OCI-LY3 (cell line): ENCODE data around the gene PPP2R5A.

Experiments used
- H2AFZ ChIP-seq: fragments of 200-600, 300-600 bp; shearing (Covaris generic); 2 replicates; pipeline ENCODE4 v1.6.0; 2014; ENCODE audit warnings: antibody characterized with exemption, low read depth, low read length
- H3K27ac ChIP-seq: fragments of 200-600, 300-600 bp; sonication (generic); 2 replicates; pipeline ENCODE4 v1.5.1; 2014; ENCODE audit warnings: mild to moderate bottlenecking, low read length, moderate library complexity, mixed read lengths
- H3K27me3 ChIP-seq: fragments of 200-600, 300-600 bp; sonication (generic); 2 replicates; pipeline ENCODE4 v1.6.1; 2014; ENCODE audit warnings: low read depth, low read length, mixed read lengths
- H3K36me3 ChIP-seq: fragments of 200-600, 300-600 bp; sonication (generic); replicated peaks from 2 replicates; pipeline ENCODE3; 2014; ENCODE audit warnings: low read depth, low read length, mixed read lengths
- H3K4me1 ChIP-seq: fragments of 300-600, 200-600 bp; sonication (generic); 2 replicates; pipeline ENCODE4 v1.6.1; 2014; ENCODE audit warnings: low read length, mixed read lengths
- H3K4me2 ChIP-seq: fragments of 200-600, 300-600 bp; sonication (generic); 2 replicates; pipeline ENCODE4 v1.6.1; 2014; ENCODE audit warnings: low read length, mixed read lengths
- H3K4me3 ChIP-seq: fragments of 300-600, 200-600 bp; sonication (generic); 2 replicates; pipeline ENCODE4 v1.5.1; 2014; ENCODE audit warnings: antibody characterized with exemption, mild to moderate bottlenecking, low read length, moderate library complexity
- H3K79me2 ChIP-seq: fragments of 300-600, 200-600 bp; shearing (Covaris generic); 2 replicates; pipeline ENCODE4 v1.6.1; 2014; ENCODE audit warnings: mild to moderate bottlenecking, low read length, mixed read lengths
- H3K9ac ChIP-seq: fragments of 300-600, 200-600 bp; shearing (Covaris generic); 2 replicates; pipeline ENCODE4 v1.6.0; 2014; ENCODE audit warnings: mild to moderate bottlenecking, low read length, moderate library complexity
- H3K9me3 ChIP-seq: fragments of 200-600, 300-600 bp; shearing (Covaris generic); 2 replicates; pipeline ENCODE4 v1.6.1; 2014; ENCODE audit warnings: low read length, mixed read lengths; ENCODE audit not compliant: insufficient read depth
- H4K20me1 ChIP-seq: fragments of 200-600, 300-600 bp; sonication (generic); 2 replicates; pipeline ENCODE4 v1.6.1; 2016; ENCODE audit warnings: low read length, mixed read lengths; ENCODE audit not compliant: insufficient read depth
- EZH2phosphoT487 ChIP-seq: fragments of 200-600 bp; shearing (Covaris generic); IDR thresholded peaks from 2 replicates; pipeline ENCODE4 v1.6.1; 2018; ENCODE audit warnings: antibody characterized with exemption, mixed run types, low read depth
- TF ChIP-seq, protein P1 (sequence below): fragments of 200-600, 300-600 bp; sonication (generic); IDR thresholded peaks from 2 replicates; pipeline ENCODE4 v1.5.1; 2014; ENCODE audit warnings: antibody characterized with exemption, low read length, low read depth

Gene PPP2R5A

DNA sequence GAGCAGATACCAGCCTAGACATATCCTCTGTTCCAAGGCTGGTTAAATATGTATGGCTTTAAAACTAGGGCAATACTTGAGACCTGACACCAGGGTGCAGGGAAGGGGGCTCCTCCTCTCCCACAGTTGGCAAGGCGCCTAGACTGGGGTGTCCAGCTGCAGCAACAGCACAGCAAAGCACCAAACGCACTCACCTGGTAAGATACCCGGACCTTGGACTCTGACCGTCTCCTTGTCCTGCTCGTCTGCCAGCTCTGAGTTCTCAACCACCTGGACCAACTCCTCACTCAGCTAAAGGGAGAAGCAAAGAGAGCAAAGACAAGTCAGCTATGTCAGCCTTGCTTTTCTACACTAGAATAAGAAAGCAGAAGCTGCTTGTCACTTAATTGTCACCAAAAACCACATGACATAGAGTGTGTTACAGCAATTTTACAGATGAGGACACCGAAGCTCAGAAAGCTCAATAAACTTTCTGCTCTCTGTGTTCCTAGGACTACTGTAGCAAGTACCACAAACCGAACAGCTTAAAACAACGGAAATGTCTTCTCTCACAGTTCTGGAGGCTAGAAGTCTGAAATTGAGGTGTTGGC is 125.1 kb downstream of the PPP2R5A start:
- TF ChIP-seq, protein P1, sequence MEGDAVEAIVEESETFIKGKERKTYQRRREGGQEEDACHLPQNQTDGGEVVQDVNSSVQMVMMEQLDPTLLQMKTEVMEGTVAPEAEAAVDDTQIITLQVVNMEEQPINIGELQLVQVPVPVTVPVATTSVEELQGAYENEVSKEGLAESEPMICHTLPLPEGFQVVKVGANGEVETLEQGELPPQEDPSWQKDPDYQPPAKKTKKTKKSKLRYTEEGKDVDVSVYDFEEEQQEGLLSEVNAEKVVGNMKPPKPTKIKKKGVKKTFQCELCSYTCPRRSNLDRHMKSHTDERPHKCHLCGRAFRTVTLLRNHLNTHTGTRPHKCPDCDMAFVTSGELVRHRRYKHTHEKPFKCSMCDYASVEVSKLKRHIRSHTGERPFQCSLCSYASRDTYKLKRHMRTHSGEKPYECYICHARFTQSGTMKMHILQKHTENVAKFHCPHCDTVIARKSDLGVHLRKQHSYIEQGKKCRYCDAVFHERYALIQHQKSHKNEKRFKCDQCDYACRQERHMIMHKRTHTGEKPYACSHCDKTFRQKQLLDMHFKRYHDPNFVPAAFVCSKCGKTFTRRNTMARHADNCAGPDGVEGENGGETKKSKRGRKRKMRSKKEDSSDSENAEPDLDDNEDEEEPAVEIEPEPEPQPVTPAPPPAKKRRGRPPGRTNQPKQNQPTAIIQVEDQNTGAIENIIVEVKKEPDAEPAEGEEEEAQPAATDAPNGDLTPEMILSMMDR: no peak
- no peak for TF ChIP-seq EZH2phosphoT487
- H2AFZ ChIP-seq: no peak overlapping the region
- peaks cover 50% of the 10 kb centered on the region for H3K79me2 ChIP-seq
- no peak overlapping the region for H3K4me2 ChIP-seq
- H3K27me3 ChIP-seq: no peaks in the 10 kb centered on the region
- H3K9ac ChIP-seq: no peak overlapping the region
- no peaks in the 10 kb centered on the region for H3K9me3 ChIP-seq
- no peak overlapping the region for H3K4me3 ChIP-seq
- H3K36me3 ChIP-seq: peaks cover 70% of the 10 kb centered on the region
- peaks cover 23% of the 10 kb centered on the region for H3K4me1 ChIP-seq
- no peak overlapping the region for H3K27ac ChIP-seq
- peaks cover 10% of the 10 kb centered on the region; the same call in 1 of the 2 replicates for H4K20me1 ChIP-seq
